ENCODE data around the gene TRAF4.
"Not testable (repeated sequence)": the region's sequence is repeated elsewhere in the genome, so short reads cannot be mapped to it uniquely, and the experiment has no call there.

The TRAF4 gene

GRCh38 chr17:28716740-28717577 is 26.9 kb upstream of the TRAF4 start:
- no peak for DNase-seq

- peak; percentile 43 for DNase-seq
Observed at GRCh38 chr17:28717578-28718332, 26.1 kb upstream of the TRAF4 start, which contains the start of gene RAB34. TSS of gene RAB34 (minus strand) at chr17:28717868. CDS start at chr17:28717266, 602 bp downstream.

GRCh38 chr17:28718333-28719020 is 25.3 kb upstream of the TRAF4 start:
- DNase-seq = no peak

- DNase-seq = no peak
Observed at GRCh38 chr17:28719021-28719433, 24.8 kb upstream of the TRAF4 start.

GRCh38 chr17:28720247-28720996 is 23.4 kb upstream of the TRAF4 start:
- no peak for DNase-seq

- not testable (repeated sequence) for DNase-seq
Observed at GRCh38 chr17:28720997-28721329, 22.8 kb upstream of the TRAF4 start.

GRCh38 chr17:28722417-28723158 is 21.2 kb upstream of the TRAF4 start:
- DNase-seq = no peak

GRCh38 chr17:28723159-28723835 is 20.5 kb upstream of the TRAF4 start:
- DNase-seq = no peak

- not testable (repeated sequence) for DNase-seq
Observed at GRCh38 chr17:28723836-28724499, 19.8 kb upstream of the TRAF4 start.

- DNase-seq = no peak
Observed at GRCh38 chr17:28724500-28725165, 19.2 kb upstream of the TRAF4 start.

GRCh38 chr17:28725166-28725659 is 18.6 kb upstream of the TRAF4 start:
- no peak for DNase-seq

- DNase-seq = no peak
Observed at GRCh38 chr17:28725660-28726225, 18.1 kb upstream of the TRAF4 start.

- DNase-seq = peak; percentile 65
Observed at GRCh38 chr17:28726226-28726626, 17.6 kb upstream of the TRAF4 start, which contains the start of gene TLCD1. TSS of gene TLCD1 (minus strand) at chr17:28726233. CDS start at chr17:28726097, 136 bp downstream.

GRCh38 chr17:28726627-28727491 is 17.0 kb upstream of the TRAF4 start:
- peak; percentile 90 for DNase-seq

- peak; percentile 97 for DNase-seq
Observed at GRCh38 chr17:28728364-28729200, 15.2 kb upstream of the TRAF4 start, which contains the start of gene NEK8. TSS of gene NEK8 (plus strand) at chr17:28728788. CDS start at chr17:28728814, 26 bp downstream.

- no peak for DNase-seq
Observed at GRCh38 chr17:28729950-28730330, 13.9 kb upstream of the TRAF4 start.

- DNase-seq = no peak
Observed at GRCh38 chr17:28733346-28733745, 10.5 kb upstream of the TRAF4 start.

All from inflammatory macrophage treated with lipopolysaccharide for 4 hours (primary cell).